H1 (cell line): Measurements from ENCODE around the gene RTP1. TPM values are rescaled to one million over a fixed set of nuclear protein-coding genes. Genes with fewer than 3 reads are reported as not detected.

Experiments
- CTCF ChIA-PET: fragments of 300-600 bp; sonication (Branson Sonifier 250); formaldehyde crosslinking; loops from one replicate; lab custom pipeline; 2021; ENCODE audit not compliant: partially characterized antibody; lab: Charles Lee
- POLR2A ChIA-PET: fragments of 300-600 bp; sonication (Branson Sonifier 250); formaldehyde crosslinking; loops from one replicate; lab custom pipeline; 2021; ENCODE audit warnings: inconsistent platforms; ENCODE audit not compliant: partially characterized antibody; lab: Charles Lee
- DNase-seq, 2 experiments: peaks; one replicate each; pipeline versions ENCODE4 v3.0.0 to v3.0.0-alpha.2; 2010 to 2022; ENCODE audit warnings: low spot score in 2 of 2, low read depth in 1 of 2, mixed read lengths in 1 of 2
- FAIRE-seq: peaks from 2 replicates; lab custom pipeline; 2011; peaks lifted over from hg19 to GRCh38; lab: Jason Lieb, UNC
- H2AFZ ChIP-seq: 2 replicates; pipeline ENCODE4 v1.8.1; 2012; ENCODE audit warnings: low read length, inconsistent platforms
- H2AK5ac ChIP-seq: 2 replicates; pipeline ENCODE4 v1.6.1; 2013; ENCODE audit warnings: low read depth, low read length
- H2BK120ac ChIP-seq: replicated peaks from 2 replicates; pipeline ENCODE3; 2013; ENCODE audit warnings: low read depth, low read length, inconsistent platforms
- H2BK12ac ChIP-seq: 2 replicates; pipeline ENCODE4 v1.6.1; 2013; ENCODE audit warnings: low read depth, low read length
- H2BK15ac ChIP-seq: 2 replicates; pipeline ENCODE4 v1.6.1; 2013; ENCODE audit warnings: low read length
- H2BK20ac ChIP-seq: 2 replicates; pipeline ENCODE4 v1.6.1; 2013; ENCODE audit warnings: low read length
- H2BK5ac ChIP-seq: 2 replicates; pipeline ENCODE4 v1.6.1; 2013; ENCODE audit warnings: low read depth, low read length
- H3K14ac ChIP-seq: 2 replicates; pipeline ENCODE4 v1.6.1; 2013; ENCODE audit warnings: inconsistent platforms; ENCODE audit not compliant: insufficient read length
- H3K18ac ChIP-seq: 2 replicates; pipeline ENCODE4 v1.6.1; 2013; ENCODE audit warnings: low read length; ENCODE audit errors: extremely low read depth
- H3K23ac ChIP-seq: 2 replicates; pipeline ENCODE4 v1.6.1; 2013; ENCODE audit warnings: inconsistent platforms; ENCODE audit not compliant: insufficient read length
- H3K23me2 ChIP-seq: 2 replicates; pipeline ENCODE4 v1.6.1; 2013; ENCODE audit warnings: low read depth, low read length
- H3K27ac ChIP-seq: 2 replicates; pipeline ENCODE4 v1.6.1; 2011; ENCODE audit warnings: low read depth, low read length, inconsistent platforms
- H3K27me3 ChIP-seq, 4 experiments: replicated peaks in 1 of 4; 1 replicate in 1 of 4; 2 replicates in 3 of 4; pipeline versions ENCODE4 v1.6.1 to v1.8.1; 2011 to 2013; ENCODE audit warnings: low read length in 3 of 4, mild to moderate bottlenecking in 3 of 4, inconsistent platforms in 2 of 4, mixed read lengths in 2 of 4, moderate library complexity in 1 of 4; ENCODE audit not compliant: control insufficient read depth in 3 of 4, insufficient read depth in 3 of 4; ENCODE audit errors: extremely low read depth in 1 of 4
- H3K36me3 ChIP-seq, 4 experiments: 2 replicates each; pipeline versions ENCODE4 v1.6.1 to v1.8.1; 2011 to 2013; ENCODE audit warnings: mild to moderate bottlenecking in 4 of 4, low read length in 3 of 4, moderate library complexity in 2 of 4, control low read depth in 1 of 4, inconsistent platforms in 1 of 4; ENCODE audit not compliant: insufficient read depth in 4 of 4, control insufficient read depth in 2 of 4
- H3K4ac ChIP-seq: replicated peaks from 2 replicates; pipeline ENCODE3; 2013; ENCODE audit warnings: low read length, low read depth, mixed read lengths, inconsistent platforms; ENCODE audit not compliant: insufficient read length
- H3K4me1 ChIP-seq, 4 experiments: replicated peaks in 1 of 4; 1 replicate in 1 of 4; 2 replicates in 3 of 4; pipeline versions ENCODE4 v1.6.1 to v1.8.1; 2011 to 2013; ENCODE audit warnings: low read length in 3 of 4, inconsistent platforms in 2 of 4, mixed read lengths in 1 of 4; ENCODE audit not compliant: insufficient read depth in 4 of 4, control insufficient read depth in 3 of 4
- H3K4me2 ChIP-seq, 2 experiments: 2 replicates each; pipeline versions ENCODE4 v1.6.1 to v1.8.1; 2011 to 2013; ENCODE audit warnings: low read depth in 2 of 2, low read length in 2 of 2, control low read depth in 1 of 2, inconsistent platforms in 1 of 2, mild to moderate bottlenecking in 1 of 2; ENCODE audit not compliant: insufficient read depth in 1 of 2
- H3K4me3 ChIP-seq, 4 experiments: fragments of 200-600, 300-600 bp in 1 of 4; sonication (generic), shearing (Covaris generic), sonication (Bioruptor Twin) in 1 of 4; 2 replicates each; pipeline versions ENCODE4 v1.5.1 to v1.8.1; 2011 to 2016; ENCODE audit warnings: low read length in 4 of 4, low read depth in 3 of 4, control low read depth in 2 of 4, inconsistent platforms in 2 of 4, mild to moderate bottlenecking in 2 of 4, mixed read lengths in 1 of 4, moderate library complexity in 1 of 4; ENCODE audit not compliant: insufficient read depth in 2 of 4; ENCODE audit errors: extremely low read depth in 1 of 4
- H3K56ac ChIP-seq: replicated peaks from 2 replicates; pipeline ENCODE3; 2013; ENCODE audit warnings: low read depth, mild to moderate bottlenecking, mixed read lengths, low read length, inconsistent platforms; ENCODE audit not compliant: insufficient read length
- H3K79me1 ChIP-seq: 2 replicates; pipeline ENCODE4 v1.6.1; 2013; ENCODE audit warnings: low read depth, low read length, control low read depth
- H3K79me2 ChIP-seq, 2 experiments: 2 replicates each; pipeline versions ENCODE4 v1.6.1 to v1.8.1; 2012 to 2013; ENCODE audit warnings: low read length in 2 of 2, mild to moderate bottlenecking in 2 of 2, inconsistent platforms in 1 of 2; ENCODE audit not compliant: insufficient read depth in 2 of 2, control insufficient read depth in 1 of 2
- H3K9ac ChIP-seq, 4 experiments: replicated peaks in 1 of 4; 1 replicate in 1 of 4; 2 replicates in 3 of 4; pipeline versions ENCODE4 v1.6.1 to v1.8.1; 2011 to 2013; ENCODE audit warnings: low read depth in 3 of 4, low read length in 3 of 4, control low read depth in 2 of 4, mild to moderate bottlenecking in 2 of 4, moderate library complexity in 2 of 4, inconsistent platforms in 1 of 4; ENCODE audit errors: extremely low read depth in 1 of 4
- H3K9me3 ChIP-seq, 2 experiments: 2 replicates each; pipeline versions ENCODE4 v1.6.1 to v1.8.1; 2012 to 2013; ENCODE audit warnings: mild to moderate bottlenecking in 2 of 2, moderate library complexity in 2 of 2, control low read depth in 1 of 2, inconsistent platforms in 1 of 2, low read depth in 1 of 2, low read length in 1 of 2, mixed read lengths in 1 of 2; ENCODE audit not compliant: insufficient read depth in 2 of 2
- H4K20me1 ChIP-seq, 2 experiments: replicated peaks in 1 of 2; 2 replicates each; pipeline versions ENCODE3 to v1.8.1; 2011 to 2013; ENCODE audit warnings: inconsistent platforms in 2 of 2, low read length in 2 of 2, mild to moderate bottlenecking in 1 of 2; ENCODE audit not compliant: insufficient read depth in 2 of 2, control insufficient read depth in 1 of 2
- H4K5ac ChIP-seq: 2 replicates; pipeline ENCODE4 v1.6.1; 2013; ENCODE audit warnings: low read length, low read depth, mixed read lengths, inconsistent platforms; ENCODE audit not compliant: insufficient read length
- H4K8ac ChIP-seq: 2 replicates; pipeline ENCODE4 v1.8.0; 2013; ENCODE audit warnings: mild to moderate bottlenecking, moderate library complexity, low read length, inconsistent platforms; ENCODE audit not compliant: insufficient read depth; ENCODE audit errors: extremely low read depth
- H4K91ac ChIP-seq: replicated peaks from 2 replicates; pipeline ENCODE3; 2013; ENCODE audit warnings: low read length, mixed read lengths, inconsistent platforms; ENCODE audit not compliant: insufficient read length
- BACH1 ChIP-seq: IDR thresholded peaks from 2 replicates; pipeline ENCODE4 v1.6.1; 2012; ENCODE audit warnings: low read length, improper control_type of control experiment
- EGR1 ChIP-seq: IDR thresholded peaks from 2 replicates; pipeline ENCODE4 v1.6.1; 2011; ENCODE audit warnings: low read depth, low read length, borderline replicate concordance
- EP300 ChIP-seq, 2 experiments: IDR thresholded peaks; 1 replicate in 1 of 2; 2 replicates in 1 of 2; pipeline ENCODE4 v1.6.1; 2011 to 2012; ENCODE audit warnings: low read depth in 2 of 2, low read length in 2 of 2, mild to moderate bottlenecking in 2 of 2, borderline replicate concordance in 1 of 2, inconsistent platforms in 1 of 2, moderate library complexity in 1 of 2
- KDM5A ChIP-seq: fragments of 200-600 bp; IDR thresholded peaks from 2 replicates; pipeline ENCODE4 v1.7.1; 2012; ENCODE audit warnings: mild to moderate bottlenecking, low read length, inconsistent platforms, mixed read lengths
- MAFK ChIP-seq: IDR thresholded peaks from 2 replicates; pipeline ENCODE4 v1.6.1; 2012; ENCODE audit warnings: low read depth, mild to moderate bottlenecking, improper control_type of control experiment, low read length
- MAX ChIP-seq: IDR thresholded peaks from 2 replicates; pipeline ENCODE4 v1.6.1; 2012; ENCODE audit warnings: inconsistent platforms
- RFX5 ChIP-seq: IDR thresholded peaks from 2 replicates; pipeline ENCODE4 v1.6.1; 2011; ENCODE audit warnings: low read depth, low read length, improper control_type of control experiment, borderline replicate concordance
- RXRA ChIP-seq: IDR thresholded peaks from 2 replicates; pipeline ENCODE4 v1.6.1; 2011; ENCODE audit warnings: low read depth, mild to moderate bottlenecking, low read length, moderate library complexity; ENCODE audit not compliant: insufficient read depth
- SIN3A ChIP-seq, 2 experiments: IDR thresholded peaks in 1 of 2; conservative IDR thresholded peaks in 1 of 2; 2 replicates each; pipeline ENCODE4 v1.6.1; 2011 to 2012; ENCODE audit warnings: low read length in 2 of 2, improper control_type of control experiment in 1 of 2, low read depth in 1 of 2, mild to moderate bottlenecking in 1 of 2
- SIRT6 ChIP-seq: IDR thresholded peaks from one replicate; pipeline ENCODE4 v1.7.1; 2012; ENCODE audit warnings: low read length, inconsistent platforms
- SP1 ChIP-seq: IDR thresholded peaks from 2 replicates; pipeline ENCODE4 v1.6.1; 2011; ENCODE audit warnings: low read depth, low read length
- TEAD4 ChIP-seq: IDR thresholded peaks from 2 replicates; pipeline ENCODE4 v1.6.1; 2012; ENCODE audit warnings: low read depth, low read length, inconsistent platforms, mixed read lengths
- WGBS, 2 experiments: shearing (Covaris generic) in 1 of 2; methylation state at CpG; one replicate each; pipeline versions ENCODE4 v1.1.6 to v1.1.7; 2013 to 2015; ENCODE audit warnings: low lambda C conversion rate in 2 of 2, mixed read lengths in 2 of 2, inconsistent platforms in 1 of 2, low coverage in 1 of 2, missing lambda C conversion rate in 1 of 2; ENCODE audit not compliant: insufficient replicate concordance in 2 of 2, insufficient coverage in 1 of 2, insufficient read length in 1 of 2; ENCODE audit errors: extremely low coverage in 1 of 2, missing lambda C conversion rate in 1 of 2; 5-methylcytosine and 5-hydroxymethylcytosine counted together
- polyA plus RNA-seq, 7 experiments: library from polyadenylated mRNA; depleted of rRNA in 3 of 7; stranded (reverse) in 5 of 7; unstranded in 2 of 7; fragments of >200 nt in 5 of 7; fragments of 200-250 nt in 2 of 7; gene quantifications; 1 replicate in 5 of 7; 2 replicates in 1 of 7; 4 replicates in 1 of 7; pipeline versions ENCODE4 v1.2.1 to v1.2.3, GENCODE V29; 2011 to 2013; ENCODE audit warnings: missing spikeins in 2 of 7, mixed read lengths in 2 of 7
- total RNA-seq: library from RNA; stranded (reverse); fragmentation: NEBNext Ultra II Directional; extraction: Animal tissue kit (Norgen Biotek cat#: 25700); gene quantifications from 2 replicates; pipeline ENCODE4 v1.2.1, GENCODE V29; 2021

The RTP1 gene
- total and polyA plus RNA-seq, 2 of the 8 experiments (the other 6 are each of a cell fraction or from before 2014, with no cell fraction given) = 2.9 to 3.0 TPM

- H4K91ac ChIP-seq = no peak overlapping the region
- no peaks in the 10 kb centered on the region for H3K23me2 ChIP-seq
- no peaks in the 10 kb centered on the region for H4K20me1 ChIP-seq
- H3K36me3 ChIP-seq = peaks cover 0 to 9% (median 2%) of the 10 kb centered on the region in 4 experiments; a peak in 2 of 8 replicates
- CTCF ChIA-PET = interaction anchor here (0.8 to 2.8 kb wide), 12 partner anchors 10 to 469 kb away, joined by 3 to 23 read pairs (median 4); no protein-coding TSS in a partner anchor
- H3K79me2 ChIP-seq = no peaks in the 10 kb centered on the region
- no peak for FAIRE-seq
- no peak overlapping the region for H4K5ac ChIP-seq
- H2BK20ac ChIP-seq = peak overlapping the region; percentile 76; the same call in 1 of the 2 replicates
- no peak overlapping the region for H4K8ac ChIP-seq
- POLR2A ChIA-PET = interaction anchor here (1.1 to 2.1 kb wide), 5 partner anchors 11 to 81 kb away, joined by 3 to 12 read pairs (median 6); no protein-coding TSS in a partner anchor
- H3K27ac ChIP-seq = no peak overlapping the region
- H3K14ac ChIP-seq = no peak overlapping the region
- H2AK5ac ChIP-seq = no peak overlapping the region
- 100% methylated on average over 1 of the region's 1 CpG; no CpG with 5 or more reads in 1 of the 2 experiments for WGBS, 2 experiments
- no peak overlapping the region for H3K4me3 ChIP-seq
- H3K18ac ChIP-seq = peak overlapping the region; percentile 41; the same call in 1 of the 2 replicates
- H3K4me2 ChIP-seq = 0 out of 4 replicates have a peak overlapping the region, but pooled peaks of 1 of the 2 experiments have one; percentile 41
- no peak overlapping the region for H2AFZ ChIP-seq
- H3K23ac ChIP-seq = no peak overlapping the region
- H3K9me3 ChIP-seq = peaks cover 17% of the 10 kb centered on the region in 2 experiments
- H3K4ac ChIP-seq = no peak overlapping the region
- peak overlapping the region; percentile 3; the same call in 1 of the 2 replicates for H2BK12ac ChIP-seq
- no peak for DNase-seq
- H3K56ac ChIP-seq = no peak overlapping the region
- H2BK120ac ChIP-seq = no peak overlapping the region
- peaks cover 3 to 14% (median 7%) of the 10 kb centered on the region in 4 experiments; a peak in 4 of 7 replicates for H3K4me1 ChIP-seq
- H3K27me3 ChIP-seq = no peaks in the 10 kb centered on the region
- H3K79me1 ChIP-seq = no peaks in the 10 kb centered on the region
- H2BK5ac ChIP-seq = peak overlapping the region; percentile 16; the same call in 1 of the 2 replicates
- no peak overlapping the region for H2BK15ac ChIP-seq
- H3K9ac ChIP-seq = no peak overlapping the region
- no peak for TF ChIP-seq SIN3A (conservative IDR thresholded peaks at IDR 0.05 in 1 of 2, IDR thresholded peaks at IDR 0.05 in 1 of 2; ENCODE audit: low read depth in 1 of 2, low read length in 2 of 2)
- TF ChIP-seq RFX5 = no peak
- no peak for TF ChIP-seq RXRA
- TF ChIP-seq SIRT6 = no peak
- no peak for TF ChIP-seq KDM5A
- TF ChIP-seq EP300 (IDR thresholded peaks at IDR 0.05; ENCODE audit: borderline replicate concordance in 1 of 2, low read depth in 2 of 2, low read length in 2 of 2) = no peak
- TF ChIP-seq SP1 = no peak
- no peak for TF ChIP-seq MAX
- TF ChIP-seq TEAD4 = no peak
- TF ChIP-seq BACH1 = no peak
- TF ChIP-seq EGR1 = no peak
- TF ChIP-seq MAFK = no peak
Measured at GRCh38 chr3:187210091-187210490, 12.8 kb downstream of the RTP1 start.
